Measurements from ENCODE around the gene AGPAT1. TPM values are rescaled to one million over a fixed set of nuclear protein-coding genes. Genes with fewer than 3 reads are reported as not detected.
A peak's percentile ranks its signal among the peaks of the same experiment; 100 is the strongest.
"Not testable (repeated sequence)": the region's sequence is repeated elsewhere in the genome, so short reads cannot be mapped to it uniquely, and the experiment has no call there.

Gene AGPAT1
- polyA plus RNA-seq, 1 donor, result 109 TPM

DNA sequence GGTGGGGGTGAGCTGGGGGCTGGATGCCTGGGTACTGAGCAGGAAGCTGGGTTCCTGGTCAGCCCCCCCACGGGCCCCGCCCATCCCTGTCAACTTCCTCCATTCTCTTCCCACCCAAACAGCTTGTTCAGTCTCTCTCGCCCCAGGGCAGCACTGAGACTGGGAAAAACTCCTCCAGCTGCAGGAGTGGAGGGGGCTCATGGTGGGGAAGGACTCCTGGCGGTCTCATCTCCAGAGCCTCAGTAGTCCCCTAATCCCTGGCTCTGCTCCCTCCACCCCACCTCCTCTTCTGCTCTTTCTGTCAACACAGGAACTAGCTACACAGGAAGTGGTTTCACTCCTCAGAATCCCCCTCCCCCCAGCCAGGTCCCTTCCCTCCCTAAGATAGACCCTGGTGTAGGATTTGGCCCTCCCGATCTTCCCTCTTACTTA lies 16.7 kb upstream of the AGPAT1 start, which contains the start of gene GPSM3:
GPSM3 (minus strand) TSS at position 36 of the 432 bp plus-strand sequence. CDS start 130 bp downstream, outside the sequence.
- peak within 1 kb of the TSS; percentile 88 for H3K4me3 ChIP-seq (ENCODE audit: low read length)
- H3K9me3 ChIP-seq (ENCODE audit: control insufficient read depth, low read depth, low read length), result no peaks in the 10 kb centered on the region
- H3K27ac ChIP-seq (ENCODE audit: low read length), result peak within 1 kb of the TSS; percentile 99
- H3K27me3 ChIP-seq (ENCODE audit: control insufficient read depth, insufficient read depth, low read length), result no peaks in the 10 kb centered on the region
- H3K4me1 ChIP-seq (ENCODE audit: control insufficient read depth, insufficient read depth, low read length), result peaks cover 39% of the 10 kb centered on the region
- H3K36me3 ChIP-seq (ENCODE audit: control insufficient read depth, insufficient read depth, low read length), result peaks cover 6% of the 10 kb centered on the region
- peak; percentile 38 to 69 for DNase-seq
- no CpG with 5 or more reads among the region's 5 CpGs for WGBS (ENCODE audit: insufficient coverage, low lambda C conversion rate)

DNA sequence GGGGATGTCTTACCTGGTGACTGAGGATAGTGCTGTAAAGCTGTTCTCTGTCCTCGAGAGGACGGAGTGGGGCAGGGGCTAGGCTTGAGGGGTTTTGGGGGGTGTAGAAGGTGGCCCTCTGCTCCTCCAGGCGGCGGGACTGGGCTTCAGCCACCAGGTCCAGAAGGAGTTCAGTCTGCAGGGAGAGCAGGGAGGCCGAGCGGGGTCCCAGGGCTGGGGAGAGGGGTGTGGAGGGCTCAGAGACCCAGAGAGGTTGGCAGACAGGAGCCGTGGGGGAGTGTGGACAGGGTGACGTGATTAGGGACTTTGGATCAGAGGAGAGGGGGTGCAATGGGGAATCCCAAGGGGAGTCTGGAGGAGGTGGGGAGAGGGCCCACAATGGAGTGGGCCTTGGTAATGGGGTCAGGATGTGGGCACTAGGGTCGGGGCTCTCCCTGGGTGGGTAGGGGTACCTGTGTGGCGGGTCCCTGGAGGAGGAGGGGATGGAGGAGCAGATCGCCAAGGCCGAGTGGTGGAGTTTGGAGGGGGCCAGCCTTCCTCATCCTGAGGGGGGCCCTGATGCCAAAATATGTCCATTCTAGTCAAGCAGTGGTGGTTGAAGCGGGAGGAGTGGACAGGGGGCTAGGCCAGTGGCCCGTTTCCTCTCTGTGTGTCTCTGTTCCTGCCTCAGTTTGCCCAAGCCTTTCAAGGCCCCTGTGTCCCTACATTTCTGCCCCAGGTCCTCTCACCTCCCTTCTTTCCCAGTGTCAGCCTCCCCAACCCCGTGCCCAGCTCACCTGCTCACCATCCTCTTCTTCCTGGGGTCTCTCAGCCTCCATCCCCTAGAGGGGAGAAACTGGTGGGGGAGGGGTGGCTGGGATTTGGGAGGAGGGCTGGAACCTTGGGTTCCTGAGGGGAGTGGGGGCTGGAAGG lies 16.1 kb upstream of the AGPAT1 start:
- DNase-seq, result peak in 1 of 2 donors; percentile 34
- Histone ChIP-seq H3K27me3 (ENCODE audit: control insufficient read depth, insufficient read depth, low read length) (no peaks in the 10 kb centered on the region), H3K36me3 (ENCODE audit: control insufficient read depth, insufficient read depth, low read length) (peaks cover 12% of the 10 kb centered on the region), H3K27ac (ENCODE audit: low read length) (peak overlapping the region; percentile 99), H3K4me1 (ENCODE audit: control insufficient read depth, insufficient read depth, low read length) (peaks cover 41% of the 10 kb centered on the region), H3K9me3 (ENCODE audit: control insufficient read depth, low read depth, low read length) (no peaks in the 10 kb centered on the region), H3K4me3 (ENCODE audit: low read length) (peak overlapping the region; percentile 88)
- no CpG with 5 or more reads among the region's 15 CpGs for WGBS (ENCODE audit: insufficient coverage, low lambda C conversion rate)

DNA sequence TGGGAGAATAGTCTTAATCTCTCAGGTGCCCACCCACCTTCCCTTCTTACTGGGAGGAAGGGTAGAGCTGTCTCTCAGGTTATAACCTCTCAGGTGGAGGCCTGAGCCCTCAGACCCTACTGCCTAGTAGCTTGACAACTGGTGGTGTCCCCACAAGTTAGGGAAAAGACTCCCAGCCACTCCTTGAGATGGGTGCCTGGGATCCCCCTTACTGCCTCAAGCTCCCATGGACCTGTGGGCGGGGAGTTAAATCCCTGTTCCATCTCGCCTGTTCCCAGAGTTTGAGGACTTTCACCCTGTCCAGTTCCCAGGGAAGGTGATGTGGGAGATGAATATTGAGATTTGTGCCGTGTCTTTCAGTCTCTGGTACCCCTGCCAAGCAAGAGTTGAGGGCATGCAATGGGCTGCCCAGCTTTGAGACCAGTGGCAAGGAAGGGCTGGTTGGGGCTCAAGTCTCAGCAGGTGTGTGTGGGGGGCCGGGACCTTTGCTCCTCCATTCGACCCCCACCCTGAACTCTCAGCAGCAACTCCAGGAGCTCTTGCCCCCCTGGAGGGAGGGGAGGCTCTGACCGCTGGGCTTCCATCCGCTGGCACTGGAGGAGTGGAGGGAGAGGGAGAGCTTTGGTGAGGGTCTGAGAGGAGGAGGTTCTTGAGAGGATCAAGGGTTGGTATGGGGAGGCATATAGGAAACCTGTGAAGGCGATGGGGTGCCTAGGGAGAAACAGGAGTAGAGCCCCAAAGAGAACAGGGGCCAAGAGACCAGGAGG lies 15.2 kb upstream of the AGPAT1 start:
- Histone ChIP-seq H3K27ac (ENCODE audit: low read length) (peak overlapping the region; percentile 99), H3K27me3 (ENCODE audit: control insufficient read depth, insufficient read depth, low read length) (no peaks in the 10 kb centered on the region), H3K9me3 (ENCODE audit: control insufficient read depth, low read depth, low read length) (no peaks in the 10 kb centered on the region), H3K4me3 (ENCODE audit: low read length) (peak overlapping the region; percentile 88), H3K36me3 (ENCODE audit: control insufficient read depth, insufficient read depth, low read length) (peaks cover 21% of the 10 kb centered on the region), H3K4me1 (ENCODE audit: control insufficient read depth, insufficient read depth, low read length) (peaks cover 37% of the 10 kb centered on the region)
- 40% methylated on average over 1 of the region's 8 CpGs for WGBS (ENCODE audit: insufficient coverage, low lambda C conversion rate)
- DNase-seq, result peak in 1 of 2 donors; percentile 64

DNA sequence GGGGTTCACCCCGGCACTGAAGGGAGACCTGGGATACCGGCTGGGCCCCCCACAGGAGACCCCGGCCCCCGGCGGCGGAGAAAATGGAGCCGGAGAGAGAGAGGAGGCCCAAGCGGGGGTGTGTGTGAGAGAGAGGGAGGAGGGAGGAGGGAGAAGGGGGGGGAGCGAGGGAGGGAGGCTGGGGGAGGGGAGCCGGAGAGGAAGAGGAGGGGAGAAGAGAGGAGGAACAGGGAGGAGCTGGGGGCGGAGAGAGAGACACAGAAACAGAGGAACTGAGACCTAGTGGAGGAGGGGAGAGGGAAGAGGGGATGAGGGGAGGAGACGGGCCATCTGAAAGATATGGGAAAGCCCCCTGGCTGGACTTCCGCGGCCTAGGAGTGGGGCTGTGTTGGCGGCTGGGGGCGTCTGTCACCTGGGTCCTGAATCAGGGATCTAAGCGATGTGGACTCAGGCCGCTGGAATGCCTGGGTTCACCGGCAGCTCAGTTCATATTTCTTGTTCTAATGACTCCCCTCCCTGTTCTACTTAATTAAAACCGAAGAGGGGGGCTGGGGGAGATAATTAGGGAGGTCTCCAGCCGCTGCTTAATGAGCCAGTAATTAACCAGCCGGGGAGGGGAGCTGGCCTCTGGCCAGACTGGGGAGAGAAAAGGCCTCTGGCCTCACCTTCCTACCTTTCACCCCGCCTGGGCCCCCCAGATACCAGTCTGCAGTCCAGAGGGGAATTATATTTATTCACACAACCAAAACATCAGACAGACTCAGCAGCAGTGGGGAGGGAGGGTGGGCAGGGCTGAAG lies 14.4 kb upstream of the AGPAT1 start, which contains the start of gene PBX2:
PBX2 (minus strand) TSS at position 149 of the 798 bp plus-strand sequence. CDS start 287 bp downstream, outside the sequence.
- Histone ChIP-seq H3K27me3 (ENCODE audit: control insufficient read depth, insufficient read depth, low read length) (no peaks in the 10 kb centered on the region), H3K36me3 (ENCODE audit: control insufficient read depth, insufficient read depth, low read length) (peaks cover 25% of the 10 kb centered on the region), H3K4me1 (ENCODE audit: control insufficient read depth, insufficient read depth, low read length) (peaks cover 37% of the 10 kb centered on the region), H3K4me3 (ENCODE audit: low read length) (peak within 1 kb of the TSS; percentile 88), H3K27ac (ENCODE audit: low read length) (peak within 1 kb of the TSS; percentile 99), H3K9me3 (ENCODE audit: control insufficient read depth, low read depth, low read length) (no peaks in the 10 kb centered on the region)
- 0% methylated on average over 2 of the region's 23 CpGs for WGBS (ENCODE audit: insufficient coverage, low lambda C conversion rate)
- DNase-seq, result peak; percentile 88 to 94

DNA sequence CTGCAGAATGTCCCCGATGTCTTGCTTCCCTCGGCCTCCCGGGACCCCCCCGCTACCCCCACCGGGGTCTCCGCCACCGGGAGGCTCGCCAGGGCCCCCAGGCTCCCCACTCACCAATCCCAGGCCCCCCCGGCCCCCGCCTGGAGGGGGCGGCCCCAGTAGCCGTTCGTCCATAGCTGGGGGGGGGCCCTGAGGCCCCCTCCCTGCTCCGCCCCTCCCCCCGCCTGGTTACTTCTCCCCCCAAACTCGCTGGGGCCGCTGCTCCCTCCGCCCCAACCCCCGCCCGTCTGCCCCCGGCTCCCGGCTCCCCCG lies 13.8 kb upstream of the AGPAT1 start:
- no peaks in the 10 kb centered on the region for H3K9me3 ChIP-seq (ENCODE audit: control insufficient read depth, low read depth, low read length)
- peak overlapping the region; percentile 88 for H3K4me3 ChIP-seq (ENCODE audit: low read length)
- H3K36me3 ChIP-seq (ENCODE audit: control insufficient read depth, insufficient read depth, low read length), result peaks cover 25% of the 10 kb centered on the region
- no peaks in the 10 kb centered on the region for H3K27me3 ChIP-seq (ENCODE audit: control insufficient read depth, insufficient read depth, low read length)
- peaks cover 32% of the 10 kb centered on the region for H3K4me1 ChIP-seq (ENCODE audit: control insufficient read depth, insufficient read depth, low read length)
- peak overlapping the region; percentile 99 for H3K27ac ChIP-seq (ENCODE audit: low read length)
- WGBS (ENCODE audit: insufficient coverage, low lambda C conversion rate), result no CpG with 5 or more reads among the region's 23 CpGs
- no peak for DNase-seq

DNA sequence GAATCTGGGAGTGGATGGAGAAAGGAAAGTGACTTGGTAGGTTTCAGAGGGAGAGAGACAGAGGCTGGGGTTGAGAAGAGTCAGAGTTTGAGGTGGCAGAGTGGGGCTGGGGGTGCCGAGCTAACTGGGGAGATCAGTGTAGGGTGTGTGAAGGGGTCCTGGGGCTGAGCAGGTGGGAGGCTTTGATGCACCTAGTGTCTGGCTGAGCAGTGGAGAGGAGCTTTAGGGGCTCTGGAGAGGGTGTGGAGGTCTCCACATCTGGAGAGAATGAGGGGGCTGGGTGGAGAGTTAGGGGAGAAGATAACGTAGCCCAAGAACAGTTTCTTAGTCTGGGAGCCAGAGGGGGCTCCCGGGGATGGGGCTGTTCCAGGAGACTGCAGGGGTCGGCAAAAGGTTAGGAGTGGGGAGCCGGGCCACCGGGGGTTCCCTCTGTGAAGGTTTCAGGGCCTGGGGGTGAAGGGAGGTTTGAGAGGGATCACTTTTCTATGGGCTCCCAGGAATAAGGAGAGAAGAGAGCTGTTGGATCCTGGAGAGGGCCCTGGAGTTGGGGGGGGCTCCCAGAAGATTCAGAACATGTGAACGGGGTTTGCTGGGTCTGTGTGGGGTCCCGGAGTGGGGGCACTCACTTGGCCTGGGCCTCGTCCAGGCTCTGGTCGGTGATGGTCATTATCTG lies 13.3 kb upstream of the AGPAT1 start:
- Histone ChIP-seq H3K27ac (ENCODE audit: low read length) (peak overlapping the region; percentile 99), H3K4me1 (ENCODE audit: control insufficient read depth, insufficient read depth, low read length) (peaks cover 30% of the 10 kb centered on the region), H3K27me3 (ENCODE audit: control insufficient read depth, insufficient read depth, low read length) (no peaks in the 10 kb centered on the region), H3K9me3 (ENCODE audit: control insufficient read depth, low read depth, low read length) (no peaks in the 10 kb centered on the region), H3K4me3 (ENCODE audit: low read length) (peak overlapping the region; percentile 88), H3K36me3 (ENCODE audit: control insufficient read depth, insufficient read depth, low read length) (peaks cover 27% of the 10 kb centered on the region)
- no peak for DNase-seq
- 0% methylated on average over 1 of the region's 10 CpGs for WGBS (ENCODE audit: insufficient coverage, low lambda C conversion rate)

DNA sequence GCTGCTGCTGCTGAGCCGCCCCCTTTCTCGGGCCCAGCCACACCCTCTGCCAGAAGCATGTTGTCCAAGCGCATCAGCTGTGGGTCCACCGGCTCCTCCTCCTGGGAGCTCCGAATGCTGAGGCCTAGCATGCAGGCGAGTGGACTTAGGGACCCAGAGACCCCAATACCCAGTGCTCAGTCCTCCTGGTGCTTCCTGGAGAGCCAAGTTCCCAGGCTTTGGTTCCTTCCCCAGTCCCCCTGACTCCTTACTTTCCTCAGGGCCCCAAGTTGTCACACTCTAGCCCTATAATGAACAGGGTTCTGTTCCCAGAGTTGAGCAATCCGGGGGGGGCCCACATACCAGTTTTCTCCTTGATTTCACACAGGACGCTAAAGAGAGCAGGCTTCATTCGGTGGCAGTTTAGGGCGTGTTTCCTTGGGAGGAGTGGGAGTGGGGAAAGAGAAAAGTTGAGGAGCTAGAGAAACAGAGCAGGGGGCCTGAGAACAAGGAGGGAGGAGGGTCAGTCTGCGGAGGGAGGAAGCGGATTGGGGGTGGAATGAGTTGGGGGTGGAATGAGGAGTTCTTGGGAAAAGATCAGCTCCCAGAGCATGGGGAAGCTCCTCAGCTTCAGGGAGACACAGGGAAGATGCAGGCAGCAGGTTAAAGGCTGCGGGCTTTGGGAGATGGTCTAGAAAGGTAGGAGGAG lies 12.6 kb upstream of the AGPAT1 start:
- H3K36me3 ChIP-seq (ENCODE audit: control insufficient read depth, insufficient read depth, low read length), result peaks cover 34% of the 10 kb centered on the region
- DNase-seq, result peak in 1 of 2 donors; percentile 57
- peaks cover 29% of the 10 kb centered on the region for H3K4me1 ChIP-seq (ENCODE audit: control insufficient read depth, insufficient read depth, low read length)
- H3K4me3 ChIP-seq (ENCODE audit: low read length), result peak overlapping the region; percentile 88
- no peaks in the 10 kb centered on the region for H3K9me3 ChIP-seq (ENCODE audit: control insufficient read depth, low read depth, low read length)
- peak overlapping the region; percentile 99 for H3K27ac ChIP-seq (ENCODE audit: low read length)
- no CpG with 5 or more reads among the region's 13 CpGs for WGBS (ENCODE audit: insufficient coverage, low lambda C conversion rate)
- no peaks in the 10 kb centered on the region for H3K27me3 ChIP-seq (ENCODE audit: control insufficient read depth, insufficient read depth, low read length)

DNA sequence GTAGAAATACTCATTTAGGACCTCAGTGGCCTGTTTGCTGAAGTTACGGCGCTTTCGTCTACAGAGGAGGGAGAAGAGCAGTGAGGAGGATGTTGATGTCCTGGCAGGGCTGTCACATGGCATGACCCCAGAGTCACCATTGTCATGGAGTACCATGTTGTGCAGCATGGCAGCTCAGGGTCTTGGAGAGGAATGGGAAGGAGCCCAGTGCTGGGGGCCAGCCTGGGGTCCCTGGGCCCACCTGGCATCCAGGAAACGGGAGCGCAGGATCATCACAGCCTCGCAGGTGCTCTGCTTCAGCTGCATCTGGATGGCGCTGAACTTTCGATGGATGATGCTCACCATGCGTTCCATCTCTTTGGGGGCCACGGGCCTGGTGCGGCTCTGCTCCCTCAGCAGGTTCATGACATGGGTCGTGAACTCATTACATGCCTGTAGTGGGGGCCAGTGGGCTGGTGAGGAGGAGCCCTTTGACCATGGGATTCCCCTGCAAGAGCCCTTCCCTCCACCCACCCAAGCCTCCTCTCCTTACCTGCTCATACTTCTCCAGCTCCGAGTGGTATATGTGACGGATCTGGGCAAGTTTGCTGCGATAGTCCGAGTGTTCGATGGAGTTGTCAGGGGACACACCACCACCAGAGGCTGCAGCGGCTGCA lies 12.0 kb upstream of the AGPAT1 start:
- WGBS (ENCODE audit: insufficient coverage, low lambda C conversion rate), result no CpG with 5 or more reads among the region's 18 CpGs
- Histone ChIP-seq H3K36me3 (ENCODE audit: control insufficient read depth, insufficient read depth, low read length) (peaks cover 40% of the 10 kb centered on the region), H3K4me3 (ENCODE audit: low read length) (peak overlapping the region; percentile 88), H3K27ac (ENCODE audit: low read length) (peak overlapping the region; percentile 99), H3K4me1 (ENCODE audit: control insufficient read depth, insufficient read depth, low read length) (peaks cover 25% of the 10 kb centered on the region)
- not testable (repeated sequence) for H3K27me3 ChIP-seq (ENCODE audit: control insufficient read depth, insufficient read depth, low read length); H3K9me3 ChIP-seq (ENCODE audit: control insufficient read depth, low read depth, low read length); DNase-seq

All from large intestine (tissue), 3 donors.